Measurements from ENCODE around the gene MAN1B1.
"Not testable (repeated sequence)": the region's sequence is repeated elsewhere in the genome, so short reads cannot be mapped to it uniquely, and the experiment has no call there.

Gene MAN1B1

DNA sequence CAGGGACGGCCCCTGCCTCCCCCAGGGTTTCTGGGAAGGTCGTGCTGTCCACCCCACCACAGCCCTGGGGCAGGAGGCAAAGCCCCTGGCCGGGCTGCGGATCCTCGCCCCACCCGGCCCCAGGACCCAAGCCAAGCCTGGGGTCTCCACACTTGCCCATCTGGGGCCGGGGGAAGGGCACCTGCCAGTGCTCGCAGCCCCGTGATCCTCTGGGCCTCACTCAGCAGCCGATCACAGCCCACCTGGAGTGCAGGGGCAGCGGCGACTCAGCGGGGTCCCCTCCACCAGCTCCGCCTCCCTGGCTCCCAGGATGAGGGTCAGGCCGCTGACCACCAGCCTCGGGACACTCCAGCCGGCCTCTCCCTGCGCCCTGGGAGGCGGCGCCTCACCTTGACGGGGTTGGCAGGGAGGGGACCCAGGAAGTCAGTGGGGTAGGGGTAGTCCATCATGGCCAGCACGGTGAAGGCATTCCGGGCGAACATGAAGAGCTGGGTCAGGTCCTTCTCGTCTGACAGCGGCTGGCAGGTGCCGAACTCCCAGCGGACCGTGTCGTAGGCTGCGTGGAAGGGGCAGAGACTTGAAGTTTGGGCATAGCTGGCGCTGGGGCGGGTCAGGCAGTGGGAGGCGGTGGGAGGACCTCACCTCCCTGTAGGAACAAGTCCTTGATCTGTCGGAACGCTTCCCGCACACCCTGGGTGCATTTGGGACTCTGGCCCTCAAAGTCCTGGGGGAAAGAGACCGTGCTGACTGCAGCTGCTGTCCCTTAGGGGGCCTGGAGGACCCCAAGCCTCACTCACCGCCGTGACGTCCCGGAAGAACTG lies 26.0 kb downstream of the MAN1B1 start:
- DNase-seq: no peak

DNA sequence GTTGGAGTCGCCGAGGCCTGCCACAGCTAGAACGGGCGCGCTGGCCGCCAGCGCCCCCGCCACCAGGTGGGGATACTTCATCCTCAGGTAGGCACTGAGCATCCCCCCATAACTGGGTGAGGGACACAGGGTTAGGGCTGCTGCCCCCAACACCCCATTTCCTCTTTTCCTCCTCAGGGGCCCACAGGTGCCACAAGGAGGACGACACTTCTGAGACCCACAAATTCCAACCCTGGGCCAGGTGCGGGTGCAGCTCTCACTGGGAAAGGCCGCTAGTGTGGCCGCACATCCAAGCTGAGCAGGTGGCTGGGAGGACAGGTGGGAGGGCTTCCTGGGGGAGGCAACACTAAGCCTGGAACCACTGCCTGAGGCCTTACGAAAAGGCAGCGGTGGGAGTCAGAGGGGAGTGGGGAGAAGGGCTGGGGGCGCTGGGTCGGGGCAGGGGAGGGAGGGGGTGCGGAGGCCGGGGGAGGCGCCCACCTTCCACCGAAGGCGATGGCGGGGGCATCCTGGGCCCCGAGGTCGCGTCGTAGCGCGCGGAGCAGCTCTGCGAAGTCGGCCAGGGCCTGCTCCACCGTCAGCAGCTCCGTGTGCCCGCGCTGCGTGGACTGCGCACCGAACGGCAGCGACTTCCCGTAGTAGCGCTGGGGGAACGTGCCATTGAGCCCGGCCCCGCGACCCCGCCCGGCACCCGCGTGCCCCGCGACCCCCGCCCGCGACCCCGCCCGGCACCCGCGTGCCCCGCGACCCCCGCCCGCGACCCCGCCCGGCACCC lies 26.8 kb downstream of the MAN1B1 start:
- peak; percentile 19 to 31 for DNase-seq

DNA sequence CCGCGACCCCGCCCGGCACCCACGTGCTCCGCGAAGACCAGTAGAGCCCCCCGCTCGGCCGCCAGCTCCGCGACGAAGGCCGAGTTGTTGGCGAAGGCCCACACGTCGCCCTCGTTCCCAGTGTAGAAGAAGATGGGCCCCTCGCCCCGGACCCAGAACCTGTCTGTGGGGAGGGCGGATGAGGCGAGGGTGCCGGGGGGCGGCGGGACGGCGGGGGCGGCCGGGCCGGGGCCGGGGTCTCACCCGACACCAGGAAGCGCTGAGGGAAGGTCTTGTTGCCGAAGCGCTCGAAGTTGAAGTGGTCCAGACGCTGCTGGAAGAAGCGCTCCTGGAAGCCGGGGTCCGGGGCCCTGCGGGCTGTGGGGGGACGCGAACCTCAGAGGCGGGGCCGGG lies 27.4 kb downstream of the MAN1B1 start:
- DNase-seq: no peak

DNA sequence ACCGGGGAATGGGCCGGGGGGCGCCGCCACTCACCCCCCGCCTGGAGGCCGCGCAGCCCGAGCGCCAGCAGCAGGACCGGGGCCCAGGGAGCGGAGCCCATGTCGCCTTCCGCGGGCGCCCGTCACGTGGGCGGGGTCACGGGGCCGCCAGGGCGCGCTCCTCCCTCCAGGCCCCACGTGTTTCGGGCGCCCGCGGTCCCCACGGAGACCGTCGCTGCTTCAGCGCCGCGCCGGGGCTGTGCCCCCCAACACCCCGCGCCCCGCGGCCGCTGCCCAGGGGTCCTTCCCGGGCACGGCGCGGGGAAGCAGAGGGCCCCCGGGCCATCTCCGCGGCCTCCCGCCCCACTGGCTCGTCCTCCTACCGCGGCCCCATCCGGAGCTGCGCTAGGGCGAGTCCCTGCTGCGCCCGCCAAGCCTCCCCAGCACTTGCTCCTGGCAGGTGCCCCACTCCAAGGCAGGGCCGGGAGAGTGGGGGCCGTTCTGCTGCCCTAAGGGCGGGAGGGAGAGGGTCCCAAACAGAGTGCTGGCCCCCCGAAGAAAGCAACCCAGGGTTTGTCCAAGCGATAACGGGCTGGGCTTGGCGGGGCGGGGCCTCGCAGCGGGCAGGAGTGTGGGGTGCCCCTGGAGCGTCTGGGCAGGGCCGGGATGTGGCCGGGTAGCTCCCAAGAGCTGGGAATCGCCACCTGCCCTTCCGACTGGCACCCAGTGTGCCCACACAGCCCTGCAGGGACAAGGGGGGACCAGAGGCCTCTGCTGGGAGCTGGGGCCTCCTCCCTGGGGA lies 28.0 kb downstream of the MAN1B1 start, which contains the start of gene DPP7:
Gene DPP7 (minus strand): TSS at position 121 of the 781 bp plus-strand sequence. CDS start 20 bp downstream, at position 101.
- peak; percentile 76 to 80 for DNase-seq

DNA sequence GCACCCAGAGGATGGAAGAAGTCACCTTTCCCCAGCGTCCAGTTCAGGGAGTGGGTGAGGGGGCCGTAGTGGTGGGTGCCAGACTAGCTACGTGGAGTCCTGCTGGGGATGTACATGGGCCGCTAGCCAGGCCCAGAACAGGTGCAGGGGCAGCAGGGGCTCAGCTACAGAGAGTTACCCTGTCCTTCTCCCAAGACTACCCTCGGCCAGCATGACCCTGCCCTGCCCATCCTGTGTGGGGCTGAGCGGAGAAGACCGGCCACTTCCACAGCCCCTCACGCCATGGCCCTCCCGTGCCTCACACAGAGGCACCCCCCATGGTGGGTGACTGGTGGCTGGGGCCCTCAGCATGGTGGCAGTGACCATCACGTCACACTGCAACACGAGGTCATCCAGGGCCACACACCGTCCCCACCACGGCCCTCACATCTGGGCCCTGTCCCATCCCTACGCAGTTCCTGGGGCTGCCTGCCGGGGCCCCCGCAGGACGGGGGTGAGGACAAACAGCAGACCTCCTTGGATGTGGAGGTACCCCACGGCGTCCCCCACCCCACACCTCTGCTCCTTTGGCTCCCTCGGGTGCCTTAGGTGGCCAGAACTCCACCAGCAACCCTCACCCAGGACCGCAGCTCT lies 28.7 kb downstream of the MAN1B1 start:
- DNase-seq: no peak

DNA sequence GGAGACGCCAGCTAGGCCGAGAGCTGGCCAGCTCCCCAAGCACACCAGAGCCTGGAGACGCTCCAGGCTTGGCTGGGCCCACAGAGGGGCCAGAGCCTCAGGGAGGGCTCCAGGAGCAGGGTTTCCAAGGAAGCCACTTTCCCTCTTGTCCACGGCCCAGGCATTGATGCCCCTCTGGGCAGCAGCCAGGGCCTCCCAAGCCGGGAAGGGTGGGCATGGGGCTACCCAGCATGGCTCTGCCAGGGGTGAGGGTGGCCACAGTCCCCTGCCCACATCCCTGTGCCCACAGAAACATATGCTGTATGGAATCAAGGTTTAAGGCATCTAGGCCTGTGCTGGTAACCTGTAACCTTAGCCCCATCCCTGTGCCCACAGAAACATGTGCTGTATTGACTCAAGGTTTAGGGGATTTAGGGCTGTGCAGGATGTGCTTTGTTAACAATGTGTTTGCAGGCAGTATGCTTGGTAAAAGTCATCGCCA lies 29.3 kb downstream of the MAN1B1 start:
- no peak for DNase-seq

DNA sequence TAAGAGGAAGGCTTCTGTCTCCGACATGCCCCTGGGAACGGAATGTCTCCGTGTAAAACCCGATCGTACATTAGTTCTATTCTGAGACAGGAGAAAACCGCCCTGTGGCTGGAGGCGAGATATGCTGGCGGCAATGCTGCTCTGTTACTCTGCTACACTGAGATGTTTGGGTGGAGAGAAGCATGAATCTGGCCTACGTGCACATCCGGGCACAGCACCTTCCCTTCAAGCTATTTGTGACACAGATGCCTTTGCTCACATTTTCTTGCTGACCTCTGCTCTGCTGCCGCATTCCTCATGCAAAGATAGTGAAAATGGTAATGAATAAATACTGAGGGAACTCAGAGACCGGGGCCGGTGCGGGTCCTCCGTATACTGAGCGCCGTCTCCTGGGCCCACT lies 29.9 kb downstream of the MAN1B1 start:
- no peak for DNase-seq

DNA sequence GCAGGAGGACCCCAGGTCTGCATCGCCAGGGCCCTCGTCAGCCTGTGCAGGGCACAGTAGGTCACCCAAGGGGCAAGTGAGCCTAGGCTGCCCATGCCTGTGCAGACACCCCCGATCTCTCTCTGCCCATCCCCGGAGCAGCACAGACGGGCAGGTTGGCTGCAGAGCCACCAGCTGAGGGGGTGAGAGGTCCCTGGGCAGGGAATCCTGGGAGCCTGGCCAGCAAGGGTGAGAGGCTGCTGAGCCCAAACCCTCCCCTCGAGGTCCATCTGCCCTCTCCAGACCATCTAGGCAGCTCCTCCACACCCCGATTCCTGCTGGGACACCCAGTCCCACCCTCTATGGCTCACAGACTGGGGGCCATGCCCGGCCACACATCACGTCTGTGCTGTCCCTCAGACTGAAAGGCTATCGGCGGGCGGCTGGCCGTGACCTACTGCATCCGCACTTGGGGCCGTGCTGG lies 30.5 kb downstream of the MAN1B1 start:
- DNase-seq: no peak

DNA sequence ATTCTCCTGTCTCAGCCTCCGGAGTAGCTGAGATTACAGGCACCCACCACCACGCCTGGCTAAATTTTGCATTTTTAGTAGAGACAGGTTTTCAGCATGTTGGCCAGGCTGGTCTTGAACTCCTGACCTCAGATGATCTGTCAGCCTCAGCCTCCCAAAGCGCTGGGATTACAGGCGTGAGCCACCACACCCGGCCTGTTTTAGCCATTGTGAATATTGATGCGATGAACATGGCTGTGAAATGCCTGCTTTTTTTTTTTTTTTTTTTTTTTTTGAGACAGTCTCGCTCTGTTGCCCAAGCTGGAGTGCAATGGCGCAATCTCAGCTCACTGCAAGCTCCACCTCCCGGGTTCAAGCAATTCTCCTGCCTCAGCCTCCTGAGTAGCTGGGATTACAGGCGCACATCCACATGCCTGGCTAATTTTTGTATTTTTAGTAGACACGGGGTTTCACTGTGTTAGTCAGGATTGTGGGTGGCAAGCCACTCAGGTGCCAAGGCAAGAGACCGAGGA lies 31.4 kb downstream of the MAN1B1 start:
- DNase-seq: not testable (repeated sequence)

DNA sequence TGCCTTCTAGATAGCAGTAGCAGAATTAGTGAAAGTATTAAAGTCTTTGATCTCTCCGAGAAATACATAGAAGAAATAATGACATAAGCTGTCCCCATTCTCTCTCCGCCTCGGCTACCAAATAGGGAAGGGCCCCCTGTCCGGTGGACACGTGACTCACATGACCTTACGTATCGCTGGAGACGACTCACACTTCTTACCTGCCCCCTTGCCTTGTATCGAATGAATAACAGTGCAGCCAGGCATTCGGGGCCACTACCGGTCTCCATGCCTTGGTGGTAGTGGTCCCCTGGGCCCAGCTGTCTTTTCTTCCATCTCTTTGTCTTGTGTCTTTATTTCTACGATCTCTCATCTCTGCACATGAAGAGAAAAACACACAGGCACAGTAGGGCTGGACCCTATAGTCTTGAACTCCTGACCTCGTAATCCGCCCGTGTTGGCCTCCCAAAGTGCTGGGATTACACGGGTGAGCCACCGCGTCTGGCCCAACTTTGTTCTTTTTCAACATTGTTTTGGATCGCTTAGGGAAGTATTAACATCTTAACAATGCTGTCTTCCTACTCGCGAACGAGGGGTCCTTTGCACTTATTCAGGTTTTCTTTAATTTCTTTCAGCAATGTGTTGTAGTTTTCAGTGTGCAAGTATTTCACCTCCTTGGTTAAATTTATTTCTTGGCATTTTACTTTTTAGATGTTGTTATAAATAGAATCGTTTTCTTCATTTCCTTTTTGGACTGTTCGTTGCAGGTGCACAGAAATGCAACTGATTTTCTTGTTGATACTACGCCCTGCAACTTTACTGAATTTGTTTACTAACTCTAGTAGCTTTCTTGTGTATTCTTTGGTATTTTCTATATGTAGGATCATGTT lies 35.4 kb downstream of the MAN1B1 start:
- not testable (repeated sequence) for DNase-seq

DNA sequence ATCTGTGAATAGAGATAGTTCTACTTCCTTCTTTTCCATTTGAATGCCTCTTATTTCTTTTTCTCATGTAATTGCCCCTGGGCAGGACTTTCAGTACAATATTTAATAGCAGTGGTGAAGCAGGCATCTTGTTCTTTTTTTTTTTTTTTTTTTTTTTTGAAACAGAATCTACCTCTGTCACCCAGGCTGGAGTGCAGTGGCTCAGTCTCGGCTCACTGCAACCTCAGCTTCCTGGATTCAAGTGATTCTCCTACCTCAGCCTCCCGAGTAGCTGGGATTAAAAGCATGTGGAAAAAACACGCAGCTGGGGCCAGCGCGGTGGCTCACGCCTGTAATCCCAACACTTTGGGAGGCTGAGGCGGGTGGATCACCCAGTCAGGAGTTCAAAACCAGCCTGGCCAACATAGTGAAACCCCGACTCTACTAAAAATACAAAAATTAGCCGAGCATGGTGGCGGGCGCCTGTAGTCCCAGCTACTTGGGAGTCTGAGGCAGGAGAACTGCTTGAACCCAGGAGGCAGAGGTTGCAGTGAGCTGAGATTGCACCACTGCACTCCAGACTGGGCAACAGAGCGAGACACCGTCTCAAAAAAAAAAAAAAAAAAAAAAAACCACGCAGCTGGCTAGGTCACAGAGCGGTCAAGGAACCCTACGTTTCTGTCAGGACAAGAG lies 36.1 kb downstream of the MAN1B1 start:
- not testable (repeated sequence) for DNase-seq

DNA sequence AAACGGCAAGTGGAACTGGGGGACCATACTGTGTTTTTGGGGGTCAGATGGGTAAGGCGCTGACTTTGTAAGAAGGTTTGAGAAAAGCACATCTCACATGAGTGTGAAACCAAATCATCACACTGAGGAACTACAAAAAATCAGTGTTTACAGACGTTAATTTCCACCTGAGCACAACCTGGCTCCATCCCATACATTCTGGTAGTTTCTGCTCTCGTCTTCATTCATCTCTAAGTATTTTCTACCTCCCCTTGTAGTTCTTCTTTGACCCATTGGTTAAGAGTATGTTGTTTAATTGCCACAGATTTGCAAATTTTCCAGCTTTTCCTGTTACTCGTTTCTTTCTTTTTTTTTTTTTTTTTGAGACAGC lies 36.7 kb downstream of the MAN1B1 start:
- DNase-seq: no peak

DNA sequence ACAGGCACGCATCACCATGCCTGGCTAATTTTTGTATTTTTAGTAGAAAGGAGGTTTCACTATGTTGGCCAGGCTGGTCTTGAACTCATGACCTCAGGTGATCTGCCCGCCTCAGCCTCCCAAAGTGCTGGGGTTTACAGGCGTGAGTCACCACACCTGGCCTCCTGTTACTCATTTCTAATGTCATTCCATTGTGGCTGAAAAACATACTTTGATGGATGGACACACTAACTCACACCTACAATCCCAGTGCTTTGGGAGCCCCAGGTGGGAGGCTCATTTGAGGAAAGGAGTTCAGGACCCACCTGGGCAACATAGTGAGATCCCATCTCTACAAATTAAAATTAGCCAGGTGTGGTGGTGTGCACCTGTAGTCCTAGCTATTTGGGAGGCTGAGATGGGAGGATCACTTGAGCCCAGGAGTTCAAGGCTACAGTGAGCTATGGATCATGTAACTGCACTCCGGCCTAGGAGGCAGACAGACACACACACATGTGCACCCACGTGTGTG lies 37.2 kb downstream of the MAN1B1 start:
- DNase-seq: not testable (repeated sequence)

DNA sequence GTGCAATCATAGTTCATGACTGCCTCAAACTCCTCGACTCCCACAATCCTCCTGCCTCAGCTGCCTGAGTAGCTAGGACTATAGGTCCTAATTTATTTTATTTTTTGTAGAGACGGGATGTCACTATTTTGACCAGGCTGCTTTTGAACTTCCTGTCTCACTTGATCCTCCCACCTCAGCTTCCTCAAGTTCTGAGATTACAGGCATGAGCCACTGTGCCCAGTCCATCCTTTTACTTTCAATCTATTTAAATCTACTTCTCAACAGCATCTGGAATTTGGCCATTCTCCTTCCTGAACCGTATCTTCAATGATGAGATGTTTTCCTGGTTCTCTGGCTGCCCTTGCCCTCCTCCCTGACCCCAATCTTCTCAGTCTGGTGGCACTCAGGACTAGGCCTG lies 40.0 kb downstream of the MAN1B1 start:
- DNase-seq: no peak

DNA sequence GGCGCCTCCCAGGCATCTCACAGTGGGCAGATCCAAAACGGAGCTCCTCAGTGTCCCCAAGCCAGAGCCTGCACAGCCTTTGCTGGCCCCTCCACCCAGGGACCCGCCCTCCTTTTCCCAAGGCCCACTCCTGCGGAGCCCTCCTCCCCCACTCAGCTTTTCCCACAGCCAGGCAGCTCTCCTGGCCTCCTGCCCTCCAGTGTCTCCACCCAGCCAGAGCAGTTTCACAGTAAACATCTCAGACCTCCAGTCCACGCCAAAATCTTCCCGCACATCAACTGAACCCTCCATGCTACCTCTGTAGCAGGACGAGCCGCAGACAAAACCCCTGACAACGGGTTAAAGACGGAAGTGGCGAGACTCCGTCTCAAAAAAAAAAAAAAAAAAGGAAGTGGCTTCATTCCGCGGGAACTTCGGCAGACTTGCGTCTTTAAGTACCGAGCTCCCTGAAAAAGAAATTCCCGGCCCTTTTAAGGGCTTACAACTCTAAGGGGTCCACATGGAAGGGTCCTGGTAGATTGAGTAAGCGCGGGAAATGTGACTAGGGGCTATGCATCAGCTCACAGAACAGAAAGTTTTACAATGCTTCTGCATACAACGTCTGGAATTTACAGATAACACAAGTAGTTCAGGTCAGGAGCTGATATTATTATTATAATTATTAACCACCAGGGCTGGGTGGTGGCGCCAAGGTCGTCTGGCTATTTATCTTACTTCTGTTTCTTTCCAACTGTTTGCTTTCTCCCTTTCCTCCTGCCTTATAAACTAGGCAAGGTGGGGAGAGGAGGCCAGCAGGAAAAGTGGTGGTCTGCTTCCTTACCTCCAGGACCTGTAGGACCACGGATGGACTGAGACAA lies 40.7 kb downstream of the MAN1B1 start:
- DNase-seq: peak; percentile 48 to 58

DNA sequence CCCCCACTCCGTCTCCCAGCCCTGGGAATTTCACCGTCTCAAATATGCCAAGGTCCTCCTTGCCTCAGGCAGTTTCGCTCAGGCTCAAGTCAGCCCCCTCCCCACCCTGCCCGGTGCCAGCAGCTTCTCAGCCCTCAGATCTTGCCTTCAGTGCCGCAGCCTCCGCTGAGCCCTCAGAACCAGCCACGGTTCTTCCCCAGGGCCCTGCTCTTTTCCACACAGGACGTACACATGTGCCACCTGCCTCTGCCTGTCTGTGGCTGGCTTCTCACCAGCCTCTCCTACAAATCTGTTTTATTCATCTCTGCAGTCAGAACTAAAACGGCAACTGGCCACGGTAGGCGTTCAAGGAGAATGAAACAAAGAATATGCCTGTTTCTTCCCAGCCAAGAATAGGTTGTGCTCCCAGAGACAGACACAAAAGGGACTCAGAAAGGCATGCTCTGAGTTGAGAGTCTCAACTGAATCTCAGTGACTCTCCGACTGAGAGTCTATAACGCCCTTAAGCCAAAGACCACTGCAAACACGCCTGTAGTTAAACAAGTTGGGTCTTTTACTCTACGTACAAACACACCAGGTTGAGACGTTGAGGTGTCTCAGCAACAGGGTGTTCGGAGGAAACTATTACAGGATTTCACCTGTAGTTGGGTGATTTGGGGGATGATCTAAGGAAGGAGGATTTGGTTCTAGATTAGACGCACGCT lies 41.5 kb downstream of the MAN1B1 start:
- peak in 1 of 2 donors; percentile 19 for DNase-seq

DNA sequence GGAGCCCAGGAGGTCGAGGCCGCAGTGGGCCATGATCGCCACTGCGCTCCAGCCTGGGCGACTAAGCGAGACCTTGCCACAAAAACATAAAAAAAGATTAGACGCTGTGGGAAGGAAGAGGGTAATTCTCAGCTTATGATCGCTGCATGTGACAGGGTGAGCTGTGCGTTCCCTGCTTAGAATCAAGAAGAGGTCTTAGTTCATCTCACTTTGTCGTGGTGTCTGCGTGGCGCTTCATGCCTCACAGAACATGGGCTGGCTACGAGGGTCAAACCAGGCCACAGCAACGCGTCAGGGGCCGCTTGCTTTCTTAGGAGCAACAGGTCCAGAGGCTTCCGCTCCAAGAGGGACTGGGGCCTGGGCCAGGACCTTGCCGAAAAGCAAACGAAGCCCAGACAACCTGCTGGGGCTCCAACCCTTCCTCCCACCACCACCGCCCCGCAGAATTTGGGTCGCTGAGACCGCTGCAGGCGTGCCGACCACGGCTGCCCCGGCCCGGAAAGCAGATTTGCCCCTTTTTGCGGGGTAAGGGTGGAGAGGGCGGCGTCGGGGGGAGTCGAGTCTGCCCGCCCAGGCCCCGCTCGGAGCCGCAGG lies 42.2 kb downstream of the MAN1B1 start:
- DNase-seq: peak in 1 of 2 donors; percentile 23

DNA sequence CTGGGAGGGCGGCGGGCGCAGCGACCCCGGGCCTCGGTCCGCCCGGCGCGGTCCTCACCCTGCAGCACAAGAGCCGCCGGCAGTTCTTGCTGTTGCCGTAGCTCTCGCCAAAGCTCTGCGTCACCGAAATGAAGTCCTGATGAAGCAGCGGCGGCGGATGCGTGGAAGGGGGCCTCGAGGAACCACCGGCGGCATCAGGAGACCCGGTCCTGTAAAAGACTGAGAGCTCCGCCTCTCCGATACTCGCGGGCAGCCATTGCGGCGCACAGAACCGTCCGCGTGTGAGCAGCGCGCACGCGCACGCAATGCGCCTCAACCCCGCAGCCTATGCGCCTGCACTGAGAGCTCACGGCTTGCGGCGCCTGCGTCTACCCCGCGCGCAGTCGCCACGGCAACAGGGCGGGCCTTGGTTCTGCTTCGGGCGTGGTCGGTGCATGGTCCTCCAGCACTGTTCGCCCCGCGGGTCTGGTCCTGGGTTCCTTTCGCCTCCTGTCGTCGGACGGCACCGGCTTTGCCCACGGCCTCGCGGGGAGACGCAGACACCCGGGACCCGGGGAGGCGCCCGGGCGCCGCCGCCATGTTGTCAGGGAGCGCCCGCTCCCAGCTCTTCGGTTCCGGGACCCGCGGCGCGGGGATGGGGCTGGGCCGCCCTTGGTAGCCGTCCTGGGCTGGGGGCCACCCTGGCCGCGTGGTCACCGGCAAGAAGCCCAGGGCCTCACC lies 42.8 kb downstream of the MAN1B1 start:
- DNase-seq: peak; percentile 89 to 92

Data from CD4-positive, alpha-beta T cell treated with Interleukin-1 beta for 1 hour (primary cell).